Endothelial cell of umbilical vein (primary cell): ENCODE data around the gene TENT4A. TPM values are rescaled to one million over a fixed set of nuclear protein-coding genes. Genes with fewer than 3 reads are reported as not detected.

Source experiments
- BruUV-seq: library from RNA; stranded (reverse); fragments of 400-500 nt; replicated peaks from 2 replicates; lab custom pipeline; 2021; lab: Mats Ljungman, UMichigan
- CTCF ChIA-PET: fragments of 300-600, 350-600 bp; sonication (Branson Sonifier 250); formaldehyde crosslinking; loops from one replicate; lab custom pipeline; 2021; ENCODE audit warnings: antibody characterized with exemption, inconsistent platforms; lab: Charles Lee
- POLR2A ChIA-PET: fragments of 300-600, 350-600 bp; sonication (Branson Sonifier 250); formaldehyde crosslinking; loops from one replicate; lab custom pipeline; 2021; ENCODE audit warnings: antibody characterized with exemption, inconsistent platforms; lab: Charles Lee
- DNase-seq: peaks from one replicate; pipeline ENCODE4 v3.0.0-alpha.2; 2011; ENCODE audit warnings: low read depth, low spot score
- FAIRE-seq: peaks from 2 replicates; lab custom pipeline; 2011; peaks lifted over from hg19 to GRCh38; lab: Jason Lieb, UNC
- H2AFZ ChIP-seq: 2 replicates; pipeline ENCODE4 v1.6.0; 2012; ENCODE audit warnings: low read depth, low read length, control low read depth, inconsistent platforms
- H3K27ac ChIP-seq: 2 replicates; pipeline ENCODE4 v1.5.1; 2011; ENCODE audit warnings: low read depth, mild to moderate bottlenecking, control low read depth, low read length, moderate library complexity; ENCODE audit not compliant: insufficient read depth
- H3K27me3 ChIP-seq, 2 experiments: 2 replicates each; pipeline versions ENCODE4 v1.6.0 to v1.6.1; 2011; ENCODE audit warnings: low read length in 2 of 2, mixed read lengths in 1 of 2; ENCODE audit not compliant: control insufficient read depth in 2 of 2, insufficient read depth in 2 of 2
- H3K36me3 ChIP-seq, 2 experiments: 2 replicates in 1 of 2; 3 replicates in 1 of 2; pipeline ENCODE4 v1.5.1; 2011; ENCODE audit warnings: low read length in 2 of 2, mild to moderate bottlenecking in 1 of 2, moderate library complexity in 1 of 2; ENCODE audit not compliant: control insufficient read depth in 2 of 2, insufficient read depth in 2 of 2; ENCODE audit errors: extremely low read depth in 1 of 2
- H3K4me1 ChIP-seq: 3 replicates; pipeline ENCODE4 v1.5.1; 2011; ENCODE audit warnings: mild to moderate bottlenecking, low read length; ENCODE audit not compliant: control insufficient read depth, insufficient read depth; ENCODE audit errors: extremely low read depth
- H3K4me2 ChIP-seq: 2 replicates; pipeline ENCODE4 v1.6.1; 2011; ENCODE audit warnings: low read length, control low read depth, mixed read lengths; ENCODE audit not compliant: insufficient read depth
- H3K4me3 ChIP-seq, 3 experiments: fragments of 200-600 bp in 1 of 3; sonication (generic), shearing (Covaris generic) in 1 of 3; replicated peaks in 1 of 3; 2 replicates each; pipeline ENCODE4 v1.5.1; 2011 to 2016; ENCODE audit warnings: control low read depth in 3 of 3, low read length in 3 of 3, mild to moderate bottlenecking in 2 of 3, inconsistent platforms in 1 of 3, low read depth in 1 of 3, moderate library complexity in 1 of 3; ENCODE audit not compliant: insufficient read depth in 1 of 3
- H3K79me2 ChIP-seq: 2 replicates; pipeline ENCODE4 v1.6.0; 2012; ENCODE audit warnings: low read length, inconsistent platforms; ENCODE audit not compliant: control insufficient read depth, insufficient read depth
- H3K9ac ChIP-seq: replicated peaks from 2 replicates; pipeline ENCODE3; 2011; ENCODE audit warnings: low read length, control low read depth; ENCODE audit not compliant: insufficient read depth; ENCODE audit errors: extremely low read depth
- H3K9me1 ChIP-seq: replicated peaks from 3 replicates; pipeline ENCODE4 v1.6.0; 2011; ENCODE audit warnings: mild to moderate bottlenecking, low read length; ENCODE audit not compliant: control insufficient read depth, insufficient read depth; ENCODE audit errors: extremely low read depth
- H3K9me3 ChIP-seq: replicated peaks from 2 replicates; pipeline ENCODE4 v1.5.1; 2012; ENCODE audit warnings: low read length, inconsistent platforms; ENCODE audit not compliant: control insufficient read depth, insufficient read depth
- H4K20me1 ChIP-seq: replicated peaks from 2 replicates; pipeline ENCODE3; 2011; ENCODE audit warnings: mild to moderate bottlenecking, low read length; ENCODE audit not compliant: control insufficient read depth, insufficient read depth; ENCODE audit errors: extremely low read depth
- EZH2 ChIP-seq: IDR thresholded peaks from 2 replicates; pipeline ENCODE4 v1.6.1; 2012; ENCODE audit warnings: borderline replicate concordance, low read depth, mild to moderate bottlenecking, moderate library complexity, low read length, inconsistent platforms; ENCODE audit not compliant: severe bottlenecking
- FOS ChIP-seq: IDR thresholded peaks from 2 replicates; pipeline ENCODE4 v1.6.1; 2011; ENCODE audit warnings: mild to moderate bottlenecking, low read length, moderate library complexity, borderline replicate concordance; ENCODE audit not compliant: insufficient read depth
- JUN ChIP-seq: IDR thresholded peaks from 2 replicates; pipeline ENCODE4 v1.6.1; 2011; ENCODE audit warnings: borderline replicate concordance, low read depth; ENCODE audit not compliant: insufficient read length, insufficient read depth
- MYC ChIP-seq: IDR thresholded peaks from one replicate; pipeline ENCODE4 v1.6.1; 2011; ENCODE audit warnings: mild to moderate bottlenecking, low read depth, low read length
- POLR2A ChIP-seq: IDR thresholded peaks from 2 replicates; pipeline ENCODE4 v1.6.1; 2012; ENCODE audit warnings: low read depth, mild to moderate bottlenecking, control low read depth, low read length
- POLR2AphosphoS5 ChIP-seq: IDR thresholded peaks from 2 replicates; pipeline ENCODE4 v1.6.1; 2012; ENCODE audit warnings: low read depth, mild to moderate bottlenecking, control low read depth, low read length, moderate library complexity; ENCODE audit not compliant: insufficient read depth
- dilution Hi-C: fragments of 300-500 bp; cut with MboI; formaldehyde crosslinking; loops from one replicate; pipeline ENCODE4 v1.15.0; 2019; ENCODE audit warnings: low sequenced_read_pairs; ENCODE audit not compliant: extremely low pct_ligation_motif_present
- intact Hi-C: fragments of 100-400 bp; cut with micrococcal nuclease; formaldehyde crosslinking; loops from one replicate; pipeline ENCODE4 v1.10.0; 2022
- polyA plus RNA-seq, 4 experiments: library from polyadenylated mRNA; depleted of rRNA in 3 of 4; stranded (reverse) in 3 of 4; unstranded in 1 of 4; fragments of >200 nt; gene quantifications; 2 replicates each; pipeline versions ENCODE4 v1.2.1 to v1.2.3, GENCODE V29; 2011 to 2012; ENCODE audit warnings: missing spikeins in 1 of 4
- total RNA-seq: library from RNA; stranded (reverse); gene quantifications from 2 replicates; pipeline ENCODE4 v1.2.3, GENCODE V29; 2021
- TF ChIP-seq, protein P1 (sequence below), 2 donors: IDR thresholded peaks; 1 replicate in 1 of 2; 2 replicates in 1 of 2; pipeline ENCODE4 v1.5.1; 2011; ENCODE audit warnings: low read length in 2 of 2, mild to moderate bottlenecking in 2 of 2, moderate library complexity in 2 of 2, control low read depth in 1 of 2, inconsistent platforms in 1 of 2, low read depth in 1 of 2; ENCODE audit not compliant: insufficient read depth in 1 of 2; ENCODE audit errors: extremely low read depth in 1 of 2
- TF ChIP-seq, protein P2 (sequence below): IDR thresholded peaks from 2 replicates; pipeline ENCODE4 v1.6.1; 2011; ENCODE audit not compliant: insufficient read depth, insufficient read length

TENT4A gene
- total and polyA plus RNA-seq, 2 donors (not counting 3 experiments of a cell fraction or from before 2014, with no cell fraction given): 10.2 to 35.4 TPM

DNA sequence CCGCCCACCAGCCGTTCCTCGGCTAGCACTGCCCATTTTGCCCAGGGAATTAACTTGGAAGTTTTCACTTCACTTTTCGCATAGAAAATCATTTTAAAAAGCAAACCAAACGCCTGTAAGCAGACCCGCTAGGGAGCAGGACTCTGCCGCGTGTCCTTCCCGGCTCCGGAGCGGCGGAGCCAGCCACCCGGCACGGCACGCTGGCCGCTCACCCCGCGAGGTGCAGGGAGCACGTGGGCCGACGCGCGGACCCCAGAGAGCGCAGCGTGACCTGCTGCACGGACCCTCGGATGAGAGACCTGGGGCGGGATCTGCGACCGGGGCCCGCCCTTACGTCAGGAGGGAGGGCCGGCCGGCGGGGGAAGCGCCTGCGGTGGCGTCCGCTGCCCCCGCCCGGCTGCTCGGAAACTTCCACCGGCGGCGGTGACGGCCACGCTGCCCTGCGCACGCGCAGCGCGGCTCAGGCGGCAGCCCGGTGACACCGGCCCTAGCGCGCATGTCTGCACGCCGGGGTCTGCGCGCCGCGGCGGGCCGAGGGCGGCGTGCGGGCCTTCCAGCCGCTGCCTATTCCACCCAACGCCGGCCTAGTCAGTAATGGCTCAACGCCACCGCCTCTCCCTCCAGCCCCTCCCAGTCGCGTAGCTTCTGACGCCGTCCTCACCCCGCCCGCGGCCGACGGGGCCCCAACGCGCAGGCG is 507 bp upstream of the TENT4A start:
- H2AFZ ChIP-seq: peak overlapping the region; percentile 93
- CTCF ChIA-PET: interaction anchor here (0.6 to 2.5 kb wide), 7 partner anchors 16 to 80 kb away, joined by 3 to 14 read pairs (median 4); partner anchors contain the start of genes NSUN2 and SRD5A1
- BruUV-seq: no TSS peak
- dilution Hi-C loops (no loop called here), intact Hi-C loops (loop anchor here (1.0 to 2.0 kb wide), 6 partner anchors 8 to 1290 kb away; partner anchors contain the start of genes ICE1, NSUN2 and SRD5A1)
- peaks cover 37% of the 10 kb centered on the region for H3K79me2 ChIP-seq
- H3K4me1 ChIP-seq: peaks cover 25% of the 10 kb centered on the region
- TF ChIP-seq EZH2: no peak
- TF ChIP-seq POLR2AphosphoS5: peak; percentile 72
- no peak for TF ChIP-seq JUN
- peak; percentile 83 for TF ChIP-seq POLR2A
- TF ChIP-seq, protein P1, sequence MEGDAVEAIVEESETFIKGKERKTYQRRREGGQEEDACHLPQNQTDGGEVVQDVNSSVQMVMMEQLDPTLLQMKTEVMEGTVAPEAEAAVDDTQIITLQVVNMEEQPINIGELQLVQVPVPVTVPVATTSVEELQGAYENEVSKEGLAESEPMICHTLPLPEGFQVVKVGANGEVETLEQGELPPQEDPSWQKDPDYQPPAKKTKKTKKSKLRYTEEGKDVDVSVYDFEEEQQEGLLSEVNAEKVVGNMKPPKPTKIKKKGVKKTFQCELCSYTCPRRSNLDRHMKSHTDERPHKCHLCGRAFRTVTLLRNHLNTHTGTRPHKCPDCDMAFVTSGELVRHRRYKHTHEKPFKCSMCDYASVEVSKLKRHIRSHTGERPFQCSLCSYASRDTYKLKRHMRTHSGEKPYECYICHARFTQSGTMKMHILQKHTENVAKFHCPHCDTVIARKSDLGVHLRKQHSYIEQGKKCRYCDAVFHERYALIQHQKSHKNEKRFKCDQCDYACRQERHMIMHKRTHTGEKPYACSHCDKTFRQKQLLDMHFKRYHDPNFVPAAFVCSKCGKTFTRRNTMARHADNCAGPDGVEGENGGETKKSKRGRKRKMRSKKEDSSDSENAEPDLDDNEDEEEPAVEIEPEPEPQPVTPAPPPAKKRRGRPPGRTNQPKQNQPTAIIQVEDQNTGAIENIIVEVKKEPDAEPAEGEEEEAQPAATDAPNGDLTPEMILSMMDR (IDR thresholded peaks at IDR 0.05; ENCODE audit: extremely low read depth in 1 of 2, insufficient read depth in 1 of 2, low read depth in 1 of 2, low read length in 2 of 2): no peak
- TF ChIP-seq MYC: peak; percentile 75
- TF ChIP-seq, protein P2, sequence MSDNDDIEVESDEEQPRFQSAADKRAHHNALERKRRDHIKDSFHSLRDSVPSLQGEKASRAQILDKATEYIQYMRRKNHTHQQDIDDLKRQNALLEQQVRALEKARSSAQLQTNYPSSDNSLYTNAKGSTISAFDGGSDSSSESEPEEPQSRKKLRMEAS: peak; percentile 53
- no peak for TF ChIP-seq FOS
- no peaks in the 10 kb centered on the region for H4K20me1 ChIP-seq
- FAIRE-seq (peak; percentile 91), DNase-seq (peak; percentile 98)
- no peaks in the 10 kb centered on the region for H3K27me3 ChIP-seq
- peak overlapping the region; percentile 75 for H3K4me2 ChIP-seq
- H3K9me1 ChIP-seq: no peaks in the 10 kb centered on the region
- peak overlapping the region; percentile 36 for H3K9ac ChIP-seq
- peak overlapping the region; percentile 44 to 74 (median 65) for H3K4me3 ChIP-seq
- H3K27ac ChIP-seq: peak overlapping the region; percentile 65
- H3K36me3 ChIP-seq: no peaks in the 10 kb centered on the region
- no peaks in the 10 kb centered on the region for H3K9me3 ChIP-seq
- POLR2A ChIA-PET: interaction anchor here (1.0 to 1.8 kb wide), 4 partner anchors 8 to 80 kb away, joined by 3 to 7 read pairs (median 5); partner anchors contain the start of genes NSUN2 and SRD5A1
